Uterus (tissue), 4 donors: ENCODE data around the gene TOGARAM1. TPM values are rescaled to one million over a fixed set of nuclear protein-coding genes. Genes with fewer than 3 reads are reported as not detected.

Experiments
- DNase-seq, 2 donors: peaks; one replicate each; pipeline ENCODE4 v3.0.0-alpha.2; 2019 to 2020
- H3K27ac ChIP-seq, 2 donors: fragments of 200-600 bp; sonication (generic); 1 replicate in 1 of 2; 2 replicates in 1 of 2; pipeline ENCODE4 v1.5.1; 2016 to 2018
- H3K27me3 ChIP-seq, 2 donors: fragments of 200-600 bp; sonication (generic); one replicate each; pipeline ENCODE4 v1.5.1; 2018 to 2019; ENCODE audit warnings: control low read depth in 1 of 2
- H3K36me3 ChIP-seq, 2 donors: fragments of 200-600 bp; sonication (generic); one replicate each; pipeline ENCODE4 v1.5.1; 2019; ENCODE audit warnings: control low read depth in 1 of 2
- H3K4me1 ChIP-seq, 2 donors: fragments of 200-600 bp; sonication (generic); one replicate each; pipeline ENCODE4 v1.5.1; 2018 to 2019; ENCODE audit warnings: control low read depth in 1 of 2
- H3K4me3 ChIP-seq, 2 donors: fragments of 200-600 bp; sonication (generic); 1 replicate in 1 of 2; 2 replicates in 1 of 2; pipeline ENCODE4 v1.5.1; 2018 to 2019; ENCODE audit warnings: mild to moderate bottlenecking in 1 of 2
- H3K9me3 ChIP-seq, 2 donors: fragments of 200-600 bp; sonication (generic); one replicate each; pipeline ENCODE4 v1.5.1; 2019; ENCODE audit warnings: control low read depth in 1 of 2
- POLR2A ChIP-seq, 2 donors: fragments of 450-650 bp; IDR thresholded peaks; one replicate each; pipeline ENCODE4 v1.6.1; 2016; ENCODE audit warnings: antibody characterized with exemption in 2 of 2, mild to moderate bottlenecking in 1 of 2, moderate library complexity in 1 of 2
- intact Hi-C: fragments of 100-400 bp; cut with DNase I; formaldehyde crosslinking; loops from one replicate; pipeline ENCODE4 v1.15.1; 2023; ENCODE audit warnings: low total_unique reads
- total RNA-seq, 4 donors: library from RNA; depleted of rRNA in 3 of 4; stranded (reverse); fragments of >200 nt in 3 of 4; gene quantifications; one replicate each; pipeline versions ENCODE4 v1.1.0 to v1.2.4, GENCODE V29; 2014 to 2023
- TF ChIP-seq, protein P1 (sequence below), 4 experiments: fragments of 200-600 bp in 2 of 4; fragments of 450-650 bp in 2 of 4; sonication (generic) in 2 of 4; IDR thresholded peaks; one replicate each; pipeline ENCODE4 v1.5.1; 2016 to 2019; ENCODE audit warnings: antibody characterized with exemption in 4 of 4, mild to moderate bottlenecking in 2 of 4, moderate library complexity in 1 of 4
- donor health status: DM: yes; HTN: yes; CAD: no.

The TOGARAM1 gene
- total RNA-seq, 4 donors from 2014 or later: 10.9 to 56.5 (median 31.7) TPM

DNA sequence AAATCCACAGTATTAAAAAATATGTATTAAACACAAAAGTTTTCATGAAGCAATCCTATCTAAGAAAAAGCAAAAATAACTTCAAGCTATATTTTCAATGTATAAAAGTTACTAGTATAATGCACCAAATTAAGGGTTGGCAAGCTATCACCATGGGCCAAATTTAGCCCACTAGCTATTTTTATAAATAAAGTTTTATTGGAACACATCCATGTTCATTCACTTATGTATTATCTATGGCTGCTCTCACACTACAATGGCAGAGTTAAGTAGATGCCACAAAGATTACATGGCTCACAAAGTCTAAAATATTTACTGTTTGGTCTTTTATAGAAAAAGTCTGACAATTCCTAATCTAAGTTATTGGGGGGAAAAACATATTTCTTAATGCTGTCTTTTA, 17.9 kb upstream of the TOGARAM1 start:
- Histone ChIP-seq H3K27ac (no peak overlapping the region), H3K36me3 (no peaks in the 10 kb centered on the region), H3K4me3 (no peak overlapping the region), H3K27me3 (no peaks in the 10 kb centered on the region), H3K9me3 (no peaks in the 10 kb centered on the region), H3K4me1 (no peaks in the 10 kb centered on the region)
- intact Hi-C loops: no loop called here
- DNase-seq: no peak
- TF ChIP-seq, protein P1, sequence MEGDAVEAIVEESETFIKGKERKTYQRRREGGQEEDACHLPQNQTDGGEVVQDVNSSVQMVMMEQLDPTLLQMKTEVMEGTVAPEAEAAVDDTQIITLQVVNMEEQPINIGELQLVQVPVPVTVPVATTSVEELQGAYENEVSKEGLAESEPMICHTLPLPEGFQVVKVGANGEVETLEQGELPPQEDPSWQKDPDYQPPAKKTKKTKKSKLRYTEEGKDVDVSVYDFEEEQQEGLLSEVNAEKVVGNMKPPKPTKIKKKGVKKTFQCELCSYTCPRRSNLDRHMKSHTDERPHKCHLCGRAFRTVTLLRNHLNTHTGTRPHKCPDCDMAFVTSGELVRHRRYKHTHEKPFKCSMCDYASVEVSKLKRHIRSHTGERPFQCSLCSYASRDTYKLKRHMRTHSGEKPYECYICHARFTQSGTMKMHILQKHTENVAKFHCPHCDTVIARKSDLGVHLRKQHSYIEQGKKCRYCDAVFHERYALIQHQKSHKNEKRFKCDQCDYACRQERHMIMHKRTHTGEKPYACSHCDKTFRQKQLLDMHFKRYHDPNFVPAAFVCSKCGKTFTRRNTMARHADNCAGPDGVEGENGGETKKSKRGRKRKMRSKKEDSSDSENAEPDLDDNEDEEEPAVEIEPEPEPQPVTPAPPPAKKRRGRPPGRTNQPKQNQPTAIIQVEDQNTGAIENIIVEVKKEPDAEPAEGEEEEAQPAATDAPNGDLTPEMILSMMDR (IDR thresholded peaks at IDR 0.05): no peak
- no peak for TF ChIP-seq POLR2A (IDR thresholded peaks at IDR 0.05)

DNA sequence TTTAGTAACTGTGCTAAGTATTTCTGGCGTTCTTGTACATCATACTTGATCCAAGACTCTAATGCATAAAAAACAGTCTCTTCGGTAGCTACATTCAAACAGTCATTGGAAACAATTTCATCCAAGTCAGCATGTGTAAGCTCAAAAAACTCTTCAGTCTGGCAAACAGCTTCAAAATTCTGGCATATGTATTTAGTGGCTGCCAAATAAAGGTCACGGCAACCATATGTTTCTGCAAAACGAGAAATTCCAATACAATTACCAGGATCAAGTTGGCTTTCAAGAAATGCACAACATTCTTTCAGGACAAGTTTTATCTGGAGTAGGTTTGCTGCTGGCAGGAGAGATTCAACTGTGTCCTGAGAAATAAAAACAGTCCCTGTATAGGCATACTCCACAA, 16.7 kb upstream of the TOGARAM1 start:
- no peak overlapping the region for H3K27ac ChIP-seq
- no peak for DNase-seq
- no peaks in the 10 kb centered on the region for H3K4me1 ChIP-seq
- TF ChIP-seq, protein P1 (IDR thresholded peaks at IDR 0.05): no peak
- no peaks in the 10 kb centered on the region for H3K36me3 ChIP-seq
- no peak overlapping the region for H3K4me3 ChIP-seq
- intact Hi-C loops: no loop called here
- no peaks in the 10 kb centered on the region for H3K27me3 ChIP-seq
- H3K9me3 ChIP-seq: no peaks in the 10 kb centered on the region

DNA sequence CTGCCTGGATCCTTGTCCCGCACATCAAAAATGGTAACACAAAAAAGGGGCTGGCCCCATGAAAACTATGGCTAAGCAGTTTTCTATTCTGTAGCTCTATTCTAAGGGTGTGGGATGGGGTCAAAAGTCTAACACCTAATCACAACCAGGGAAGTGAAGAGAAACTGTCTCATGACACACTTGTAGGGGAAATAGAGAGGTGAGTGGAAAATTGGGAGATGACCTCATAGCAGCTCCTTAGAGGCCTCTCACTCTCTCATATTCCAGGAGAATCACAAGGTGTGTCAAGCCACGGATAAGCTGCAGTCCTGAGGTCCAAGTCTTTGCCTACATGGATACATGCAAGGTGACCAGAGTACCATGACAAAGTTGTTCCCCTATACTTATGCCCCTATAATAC, 10.9 kb upstream of the TOGARAM1 start:
- Histone ChIP-seq H3K36me3 (no peaks in the 10 kb centered on the region), H3K4me3 (no peak overlapping the region), H3K27ac (no peak overlapping the region), H3K9me3 (no peaks in the 10 kb centered on the region), H3K27me3 (no peaks in the 10 kb centered on the region), H3K4me1 (no peaks in the 10 kb centered on the region)
- intact Hi-C loops: no loop called here
- TF ChIP-seq POLR2A (IDR thresholded peaks at IDR 0.05): no peak
- TF ChIP-seq, protein P1 (IDR thresholded peaks at IDR 0.05): no peak
- DNase-seq: no peak

DNA sequence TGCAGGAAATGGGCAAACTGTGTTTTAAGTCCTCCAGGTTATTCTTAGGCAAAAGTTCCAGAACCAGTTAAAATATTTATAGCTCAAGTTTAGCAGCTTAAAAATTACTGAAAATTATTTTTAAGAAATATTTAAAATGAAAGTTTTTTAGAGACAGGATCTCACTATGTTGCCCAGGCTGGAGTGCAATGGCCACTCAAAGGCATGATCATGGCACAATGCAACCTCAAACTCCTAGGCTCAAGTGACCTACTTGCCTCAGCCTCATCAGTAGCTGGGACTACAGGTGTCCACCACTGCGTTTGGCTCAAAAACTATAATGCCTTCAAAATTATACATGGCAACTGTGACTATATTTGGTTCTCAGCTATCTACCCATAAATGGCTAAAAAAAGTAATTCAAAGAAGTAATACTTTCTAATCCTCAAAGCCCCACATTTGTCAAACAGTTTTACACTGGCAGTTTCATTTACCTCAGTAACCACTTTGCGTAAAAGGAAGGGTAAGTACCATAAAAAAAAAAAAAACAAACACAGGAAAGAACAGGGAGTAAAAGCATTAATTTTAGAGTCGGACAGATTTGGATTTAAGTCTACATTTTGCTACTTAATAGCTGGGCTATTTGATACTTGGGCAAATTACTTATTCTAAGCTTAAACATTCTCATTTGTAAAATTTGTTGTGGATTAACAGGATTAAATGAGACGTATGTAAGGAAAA, 9.4 kb upstream of the TOGARAM1 start:
- no peaks in the 10 kb centered on the region for H3K4me1 ChIP-seq
- intact Hi-C loops: no loop called here
- no peaks in the 10 kb centered on the region for H3K27me3 ChIP-seq
- H3K9me3 ChIP-seq: no peaks in the 10 kb centered on the region
- no peaks in the 10 kb centered on the region for H3K36me3 ChIP-seq
- no peak overlapping the region for H3K27ac ChIP-seq
- no peak overlapping the region for H3K4me3 ChIP-seq
- no peak for DNase-seq
- TF ChIP-seq, protein P1 (IDR thresholded peaks at IDR 0.05): no peak
- no peak for TF ChIP-seq POLR2A (IDR thresholded peaks at IDR 0.05)

DNA sequence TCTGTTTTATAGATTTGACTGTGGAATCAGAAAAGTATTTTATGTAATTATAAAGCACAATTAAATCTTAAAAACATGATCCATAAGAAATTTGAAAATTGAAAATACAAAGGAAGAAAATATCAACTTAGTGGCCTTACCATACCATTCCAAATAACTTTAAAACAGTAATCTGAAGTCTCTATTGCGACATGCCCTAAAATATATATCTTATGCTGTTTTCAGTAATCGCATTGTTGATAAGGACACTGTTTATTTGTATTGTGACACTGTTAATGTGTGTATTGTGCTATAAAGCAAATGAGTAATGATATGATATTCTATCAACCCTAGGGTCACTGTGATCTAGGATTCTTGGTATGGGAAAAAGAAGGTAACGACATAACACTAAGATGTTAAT, 7.2 kb upstream of the TOGARAM1 start:
- no peaks in the 10 kb centered on the region for H3K27me3 ChIP-seq
- H3K4me1 ChIP-seq: peaks cover 2 to 3% of the 10 kb centered on the region in 2 donors
- no peak for DNase-seq
- no peaks in the 10 kb centered on the region for H3K9me3 ChIP-seq
- no peak overlapping the region for H3K27ac ChIP-seq
- H3K4me3 ChIP-seq: no peak overlapping the region
- TF ChIP-seq, protein P1 (IDR thresholded peaks at IDR 0.05): no peak
- no peak for TF ChIP-seq POLR2A (IDR thresholded peaks at IDR 0.05)
- no peaks in the 10 kb centered on the region for H3K36me3 ChIP-seq
- intact Hi-C loops: no loop called here
